Activated T-helper 1 cell treated with anti-CD3 and anti-CD28 coated beads, Interleukin-12 subunit alpha, Interleukin-12 subunit beta, Interleukin-2, Interleukin-4 antibody, amounts not matched to agents 30 ng/mL and 10 ng/mL and 1 ng/mL, durations not matched to agents 14 hours and 24 hours and 36 hours (primary cell): ENCODE results near the gene FAM20A. TPM values are rescaled to one million over a fixed set of nuclear protein-coding genes. Genes with fewer than 3 reads are reported as not detected.
"Not testable (repeated sequence)": the region's sequence is repeated elsewhere in the genome, so short reads cannot be mapped to it uniquely, and the experiment has no call there.

ENCODE experiments used
- DNase-seq: peaks from one replicate; pipeline ENCODE4 v3.0.0; 2021; ENCODE audit warnings: low spot score
- H3K27ac Mint-ChIP-seq: one replicate; pipeline ENCODE4 v1.8.0; 2021; ENCODE audit warnings: mild to moderate bottlenecking, mixed read lengths
- H3K27me3 Mint-ChIP-seq: one replicate; pipeline ENCODE4 v1.8.0; 2022; ENCODE audit warnings: mild to moderate bottlenecking, moderate library complexity, mixed read lengths; ENCODE audit not compliant: insufficient read depth
- H3K36me3 Mint-ChIP-seq: one replicate; pipeline ENCODE4 v1.8.0; 2021; ENCODE audit warnings: low read depth, mixed read lengths
- H3K4me1 Mint-ChIP-seq: one replicate; pipeline ENCODE4 v1.8.0; 2021; ENCODE audit warnings: low read depth, mixed read lengths
- H3K4me3 Mint-ChIP-seq: one replicate; pipeline ENCODE4 v1.8.0; 2021; ENCODE audit warnings: mild to moderate bottlenecking, moderate library complexity, mixed read lengths
- H3K9me3 Mint-ChIP-seq: one replicate; pipeline ENCODE4 v1.8.0; 2021; ENCODE audit warnings: mixed read lengths
- intact Hi-C: fragments of 100-400 bp; cut with micrococcal nuclease; formaldehyde crosslinking; loops from one replicate; pipeline ENCODE4 v1.15.1; 2024
- total RNA-seq: library from RNA; stranded (reverse); gene quantifications from 2 replicates; pipeline ENCODE4 v1.2.3, GENCODE V29; 2022

FAM20A gene
- total RNA-seq, 1 donor from 2014 or later: not detected

GRCh38 chr17:68592682-68593641, 8.2 kb downstream of the FAM20A start:
- no peak overlapping the region for H3K27ac Mint-ChIP-seq
- no peaks in the 10 kb centered on the region for H3K9me3 Mint-ChIP-seq
- DNase-seq: no peak
- intact Hi-C loops: no loop called here
- H3K27me3 Mint-ChIP-seq: peaks cover 39% of the 10 kb centered on the region
- H3K36me3 Mint-ChIP-seq: no peaks in the 10 kb centered on the region
- H3K4me1 Mint-ChIP-seq: no peaks in the 10 kb centered on the region
- H3K4me3 Mint-ChIP-seq: no peak overlapping the region

GRCh38 chr17:68592009-68592408, 9.2 kb downstream of the FAM20A start:
- H3K4me1 Mint-ChIP-seq: no peaks in the 10 kb centered on the region
- H3K27me3 Mint-ChIP-seq: peaks cover 29% of the 10 kb centered on the region
- intact Hi-C loops: no loop called here
- H3K9me3 Mint-ChIP-seq: no peaks in the 10 kb centered on the region
- no peaks in the 10 kb centered on the region for H3K36me3 Mint-ChIP-seq
- DNase-seq: no peak
- H3K4me3 Mint-ChIP-seq: no peak overlapping the region
- no peak overlapping the region for H3K27ac Mint-ChIP-seq

- H3K27me3 Mint-ChIP-seq: peaks cover 25% of the 10 kb centered on the region
- DNase-seq: no peak
- H3K4me1 Mint-ChIP-seq: no peaks in the 10 kb centered on the region
- H3K27ac Mint-ChIP-seq: no peak overlapping the region
- no peaks in the 10 kb centered on the region for H3K9me3 Mint-ChIP-seq
- H3K36me3 Mint-ChIP-seq: no peaks in the 10 kb centered on the region
- no peak overlapping the region for H3K4me3 Mint-ChIP-seq
- intact Hi-C loops: no loop called here
These were observed 9.6 kb downstream of the FAM20A start for GRCh38 chr17:68591583-68591982.

- intact Hi-C loops: no loop called here
- Mint-ChIP-seq H3K9me3 (no peaks in the 10 kb centered on the region), H3K27ac (no peak overlapping the region), H3K36me3 (no peaks in the 10 kb centered on the region), H3K27me3 (peaks cover 10% of the 10 kb centered on the region), H3K4me1 (no peaks in the 10 kb centered on the region), H3K4me3 (no peak overlapping the region)
- DNase-seq: no peak
These were observed 12.1 kb downstream of the FAM20A start for GRCh38 chr17:68589086-68589485.

- no peak overlapping the region for H3K27ac Mint-ChIP-seq
- H3K4me1 Mint-ChIP-seq: no peaks in the 10 kb centered on the region
- no peak overlapping the region for H3K4me3 Mint-ChIP-seq
- H3K9me3 Mint-ChIP-seq: no peaks in the 10 kb centered on the region
- DNase-seq: no peak
- intact Hi-C loops: no loop called here
- no peaks in the 10 kb centered on the region for H3K36me3 Mint-ChIP-seq
- H3K27me3 Mint-ChIP-seq: peaks cover 5% of the 10 kb centered on the region
These were observed 12.8 kb downstream of the FAM20A start for GRCh38 chr17:68588362-68588761.

GRCh38 chr17:68587847-68588246, 13.3 kb downstream of the FAM20A start:
- no peak for DNase-seq
- Mint-ChIP-seq H3K4me3 (no peak overlapping the region), H3K9me3 (no peaks in the 10 kb centered on the region), H3K4me1 (no peaks in the 10 kb centered on the region), H3K27ac (no peak overlapping the region), H3K36me3 (no peaks in the 10 kb centered on the region), H3K27me3 (peaks cover 3% of the 10 kb centered on the region)
- intact Hi-C loops: no loop called here

GRCh38 chr17:68587026-68587425, 14.1 kb downstream of the FAM20A start:
- H3K36me3 Mint-ChIP-seq: no peaks in the 10 kb centered on the region
- intact Hi-C loops: no loop called here
- no peak for DNase-seq
- H3K27ac Mint-ChIP-seq: no peak overlapping the region
- no peaks in the 10 kb centered on the region for H3K4me1 Mint-ChIP-seq
- no peaks in the 10 kb centered on the region for H3K27me3 Mint-ChIP-seq
- H3K4me3 Mint-ChIP-seq: no peak overlapping the region
- no peaks in the 10 kb centered on the region for H3K9me3 Mint-ChIP-seq

- H3K4me1 Mint-ChIP-seq: no peaks in the 10 kb centered on the region
- H3K27me3 Mint-ChIP-seq: no peaks in the 10 kb centered on the region
- H3K27ac Mint-ChIP-seq: no peak overlapping the region
- intact Hi-C loops: no loop called here
- no peak overlapping the region for H3K4me3 Mint-ChIP-seq
- DNase-seq: no peak
- H3K9me3 Mint-ChIP-seq: no peaks in the 10 kb centered on the region
- no peaks in the 10 kb centered on the region for H3K36me3 Mint-ChIP-seq
These were observed 15.5 kb downstream of the FAM20A start for GRCh38 chr17:68585643-68586042.

GRCh38 chr17:68584581-68585303, 16.4 kb downstream of the FAM20A start:
- no peak overlapping the region for H3K27ac Mint-ChIP-seq
- H3K4me1 Mint-ChIP-seq: no peaks in the 10 kb centered on the region
- peaks cover 1% of the 10 kb centered on the region for H3K27me3 Mint-ChIP-seq
- H3K36me3 Mint-ChIP-seq: no peaks in the 10 kb centered on the region
- no peak overlapping the region for H3K4me3 Mint-ChIP-seq
- no peaks in the 10 kb centered on the region for H3K9me3 Mint-ChIP-seq
- no peak for DNase-seq
- intact Hi-C loops: no loop called here

- H3K27ac Mint-ChIP-seq, H3K36me3 Mint-ChIP-seq, H3K4me1 Mint-ChIP-seq, intact Hi-C loops, H3K4me3 Mint-ChIP-seq, DNase-seq, H3K9me3 Mint-ChIP-seq, H3K27me3 Mint-ChIP-seq: not testable (repeated sequence)
These were observed 18.3 kb downstream of the FAM20A start for GRCh38 chr17:68582867-68583266.

- DNase-seq: no peak
- H3K4me1 Mint-ChIP-seq: no peaks in the 10 kb centered on the region
- intact Hi-C loops: no loop called here
- no peaks in the 10 kb centered on the region for H3K9me3 Mint-ChIP-seq
- no peak overlapping the region for H3K4me3 Mint-ChIP-seq
- H3K27me3 Mint-ChIP-seq: peaks cover 3% of the 10 kb centered on the region
- no peak overlapping the region for H3K27ac Mint-ChIP-seq
- no peaks in the 10 kb centered on the region for H3K36me3 Mint-ChIP-seq
These were observed 19.1 kb downstream of the FAM20A start for GRCh38 chr17:68581863-68582645.

- Mint-ChIP-seq H3K27me3 (peaks cover 3% of the 10 kb centered on the region), H3K4me3 (no peak overlapping the region), H3K9me3 (no peaks in the 10 kb centered on the region)
These were observed 20.9 kb downstream of the FAM20A start for GRCh38 chr17:68580236-68580770.

More at GRCh38 chr17:68580236-68580770, 20.9 kb downstream of the FAM20A start:
- H3K27ac Mint-ChIP-seq: no peak overlapping the region
- intact Hi-C loops: no loop called here
- no peaks in the 10 kb centered on the region for H3K4me1 Mint-ChIP-seq
- H3K36me3 Mint-ChIP-seq: no peaks in the 10 kb centered on the region
- no peak for DNase-seq
